ENCODE measurements around the gene ERICH6B.

GRCh38 chr13:45601680-45602079, 13.9 kb downstream of the ERICH6B start:
- TF ChIP-seq CTCF (IDR thresholded peaks at IDR 0.05) (no peak), POLR2A (IDR thresholded peaks at IDR 0.05) (no peak)

Data from gastroesophageal sphincter (tissue), 3 donors.